ENCODE measurements around the gene KLHL33. TPM values are rescaled to one million over a fixed set of nuclear protein-coding genes. Genes with fewer than 3 reads are reported as not detected.

Gene KLHL33
- polyA plus RNA-seq, 1 donor from 2014 or later = not detected

DNA sequence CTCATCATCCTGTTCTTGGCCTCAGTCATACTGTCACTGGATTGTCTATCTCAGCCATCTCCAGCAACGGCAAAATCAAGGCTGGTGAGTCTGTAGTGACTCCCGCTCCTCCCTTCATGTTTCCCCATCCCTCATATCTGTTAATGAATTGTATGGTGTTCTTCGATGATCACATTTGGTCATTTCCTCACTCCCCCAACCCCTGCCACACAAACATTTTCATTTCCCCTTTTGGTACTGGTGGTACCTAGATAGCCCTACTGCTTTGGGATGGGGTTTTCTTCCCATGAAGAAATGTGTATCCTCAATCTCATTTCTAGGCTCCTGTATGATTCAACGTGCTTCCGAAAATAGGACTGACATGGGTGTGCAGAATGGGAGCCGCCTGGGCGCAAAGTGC lies 2.7 kb upstream of the KLHL33 start:
- Histone ChIP-seq H3K27ac (ENCODE audit: low read length) (no peak overlapping the region), H3K9me2 (ENCODE audit: insufficient read depth, low read length) (no peaks in the 10 kb centered on the region), H3F3A (ENCODE audit: insufficient read depth, low read length, poor library complexity, severe bottlenecking) (no peaks in the 10 kb centered on the region), H3K4me3 (ENCODE audit: low read length) (no peak overlapping the region), H3K4me2 (ENCODE audit: low read length) (no peak overlapping the region), H3K36me3 (ENCODE audit: insufficient read depth, low read length) (no peaks in the 10 kb centered on the region), H2AFZ (ENCODE audit: low read depth, low read length) (no peak overlapping the region), H3K27me3 (ENCODE audit: insufficient read depth, low read depth, low read length) (no peaks in the 10 kb centered on the region), H3K79me2 (replicated peaks; ENCODE audit: insufficient read depth, low read length) (no peaks in the 10 kb centered on the region), H4K20me1 (ENCODE audit: insufficient read depth) (no peaks in the 10 kb centered on the region), H3K9me3 (ENCODE audit: low read length) (peaks cover 4% of the 10 kb centered on the region), H3K9ac (ENCODE audit: low read length) (no peak overlapping the region)
- TF ChIP-seq, protein P1, sequence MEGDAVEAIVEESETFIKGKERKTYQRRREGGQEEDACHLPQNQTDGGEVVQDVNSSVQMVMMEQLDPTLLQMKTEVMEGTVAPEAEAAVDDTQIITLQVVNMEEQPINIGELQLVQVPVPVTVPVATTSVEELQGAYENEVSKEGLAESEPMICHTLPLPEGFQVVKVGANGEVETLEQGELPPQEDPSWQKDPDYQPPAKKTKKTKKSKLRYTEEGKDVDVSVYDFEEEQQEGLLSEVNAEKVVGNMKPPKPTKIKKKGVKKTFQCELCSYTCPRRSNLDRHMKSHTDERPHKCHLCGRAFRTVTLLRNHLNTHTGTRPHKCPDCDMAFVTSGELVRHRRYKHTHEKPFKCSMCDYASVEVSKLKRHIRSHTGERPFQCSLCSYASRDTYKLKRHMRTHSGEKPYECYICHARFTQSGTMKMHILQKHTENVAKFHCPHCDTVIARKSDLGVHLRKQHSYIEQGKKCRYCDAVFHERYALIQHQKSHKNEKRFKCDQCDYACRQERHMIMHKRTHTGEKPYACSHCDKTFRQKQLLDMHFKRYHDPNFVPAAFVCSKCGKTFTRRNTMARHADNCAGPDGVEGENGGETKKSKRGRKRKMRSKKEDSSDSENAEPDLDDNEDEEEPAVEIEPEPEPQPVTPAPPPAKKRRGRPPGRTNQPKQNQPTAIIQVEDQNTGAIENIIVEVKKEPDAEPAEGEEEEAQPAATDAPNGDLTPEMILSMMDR (IDR thresholded peaks at IDR 0.05; ENCODE audit: poor library complexity, severe bottlenecking) = no peak
- TF ChIP-seq MXI1 (conservative IDR thresholded peaks at IDR 0.05; ENCODE audit: poor library complexity, severe bottlenecking) (no peak), EP300 (conservative IDR thresholded peaks at IDR 0.05; ENCODE audit: poor library complexity, severe bottlenecking) (no peak), EZH2 (IDR thresholded peaks at IDR 0.05; ENCODE audit: borderline replicate concordance, insufficient read depth, low read length, poor library complexity, severe bottlenecking) (no peak), RAD21 (conservative IDR thresholded peaks at IDR 0.05) (no peak), SMC3 (conservative IDR thresholded peaks at IDR 0.05; ENCODE audit: poor library complexity) (no peak), POLR2AphosphoS5 (IDR thresholded peaks at IDR 0.05) (no peak), TAF1 (IDR thresholded peaks at IDR 0.05; ENCODE audit: low read depth) (no peak)
- TF ChIP-seq, protein P2, sequence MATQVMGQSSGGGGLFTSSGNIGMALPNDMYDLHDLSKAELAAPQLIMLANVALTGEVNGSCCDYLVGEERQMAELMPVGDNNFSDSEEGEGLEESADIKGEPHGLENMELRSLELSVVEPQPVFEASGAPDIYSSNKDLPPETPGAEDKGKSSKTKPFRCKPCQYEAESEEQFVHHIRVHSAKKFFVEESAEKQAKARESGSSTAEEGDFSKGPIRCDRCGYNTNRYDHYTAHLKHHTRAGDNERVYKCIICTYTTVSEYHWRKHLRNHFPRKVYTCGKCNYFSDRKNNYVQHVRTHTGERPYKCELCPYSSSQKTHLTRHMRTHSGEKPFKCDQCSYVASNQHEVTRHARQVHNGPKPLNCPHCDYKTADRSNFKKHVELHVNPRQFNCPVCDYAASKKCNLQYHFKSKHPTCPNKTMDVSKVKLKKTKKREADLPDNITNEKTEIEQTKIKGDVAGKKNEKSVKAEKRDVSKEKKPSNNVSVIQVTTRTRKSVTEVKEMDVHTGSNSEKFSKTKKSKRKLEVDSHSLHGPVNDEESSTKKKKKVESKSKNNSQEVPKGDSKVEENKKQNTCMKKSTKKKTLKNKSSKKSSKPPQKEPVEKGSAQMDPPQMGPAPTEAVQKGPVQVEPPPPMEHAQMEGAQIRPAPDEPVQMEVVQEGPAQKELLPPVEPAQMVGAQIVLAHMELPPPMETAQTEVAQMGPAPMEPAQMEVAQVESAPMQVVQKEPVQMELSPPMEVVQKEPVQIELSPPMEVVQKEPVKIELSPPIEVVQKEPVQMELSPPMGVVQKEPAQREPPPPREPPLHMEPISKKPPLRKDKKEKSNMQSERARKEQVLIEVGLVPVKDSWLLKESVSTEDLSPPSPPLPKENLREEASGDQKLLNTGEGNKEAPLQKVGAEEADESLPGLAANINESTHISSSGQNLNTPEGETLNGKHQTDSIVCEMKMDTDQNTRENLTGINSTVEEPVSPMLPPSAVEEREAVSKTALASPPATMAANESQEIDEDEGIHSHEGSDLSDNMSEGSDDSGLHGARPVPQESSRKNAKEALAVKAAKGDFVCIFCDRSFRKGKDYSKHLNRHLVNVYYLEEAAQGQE (IDR thresholded peaks at IDR 0.05; ENCODE audit: borderline replicate concordance) = no peak

DNA sequence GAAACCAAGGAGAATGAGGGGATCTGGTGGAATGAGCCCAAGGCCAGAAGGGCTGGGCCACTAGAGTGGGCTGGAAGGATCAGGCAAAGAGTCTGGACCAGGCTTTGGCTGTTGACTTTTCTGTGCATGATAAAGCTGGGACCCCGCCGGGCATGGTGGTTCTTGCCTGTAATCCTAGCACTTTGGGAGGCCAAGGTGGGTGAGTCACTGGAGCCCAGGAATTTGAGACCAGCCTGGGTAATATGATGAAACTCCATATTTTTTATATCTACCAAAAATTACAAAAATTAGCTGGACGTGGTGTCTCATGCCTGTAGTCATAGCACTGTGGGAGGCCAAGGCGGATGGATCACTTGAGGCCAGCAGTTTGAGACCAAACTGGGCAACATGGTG lies 393 bp upstream of the KLHL33 start:
- H3K27me3 ChIP-seq (ENCODE audit: insufficient read depth, low read depth, low read length) = no peaks in the 10 kb centered on the region
- H3K4me2 ChIP-seq (ENCODE audit: low read length) = no peak overlapping the region
- no peak overlapping the region for H2AFZ ChIP-seq (ENCODE audit: low read depth, low read length)
- H4K20me1 ChIP-seq (ENCODE audit: insufficient read depth) = no peaks in the 10 kb centered on the region
- no peaks in the 10 kb centered on the region for H3K9me2 ChIP-seq (ENCODE audit: insufficient read depth, low read length)
- TF ChIP-seq, protein P1 (IDR thresholded peaks at IDR 0.05; ENCODE audit: poor library complexity, severe bottlenecking) = no peak
- TF ChIP-seq EZH2 (IDR thresholded peaks at IDR 0.05; ENCODE audit: borderline replicate concordance, insufficient read depth, low read length, poor library complexity, severe bottlenecking) (no peak), MXI1 (conservative IDR thresholded peaks at IDR 0.05; ENCODE audit: poor library complexity, severe bottlenecking) (no peak), POLR2AphosphoS5 (IDR thresholded peaks at IDR 0.05) (no peak), RAD21 (conservative IDR thresholded peaks at IDR 0.05) (no peak), TAF1 (IDR thresholded peaks at IDR 0.05; ENCODE audit: low read depth) (no peak), EP300 (conservative IDR thresholded peaks at IDR 0.05; ENCODE audit: poor library complexity, severe bottlenecking) (no peak), SMC3 (conservative IDR thresholded peaks at IDR 0.05; ENCODE audit: poor library complexity) (no peak)
- TF ChIP-seq, protein P2 (IDR thresholded peaks at IDR 0.05; ENCODE audit: borderline replicate concordance) = no peak
- no peaks in the 10 kb centered on the region for H3K36me3 ChIP-seq (ENCODE audit: insufficient read depth, low read length)
- H3K9me3 ChIP-seq (ENCODE audit: low read length) = no peaks in the 10 kb centered on the region
- H3K27ac ChIP-seq (ENCODE audit: low read length) = no peak overlapping the region
- H3K79me2 ChIP-seq (replicated peaks; ENCODE audit: insufficient read depth, low read length) = no peaks in the 10 kb centered on the region
- no peak overlapping the region for H3K9ac ChIP-seq (ENCODE audit: low read length)
- no peak overlapping the region for H3K4me3 ChIP-seq (ENCODE audit: low read length)
- no peaks in the 10 kb centered on the region for H3F3A ChIP-seq (ENCODE audit: insufficient read depth, low read length, poor library complexity, severe bottlenecking)

Measured in neural cell (in vitro differentiated cells).